ENCODE data around the gene BLM. TPM values are rescaled to one million over a fixed set of nuclear protein-coding genes. Genes with fewer than 3 reads are reported as not detected.

Gene BLM
- total and polyA plus RNA-seq, 2 of the 8 experiments (the other 6 are each of a cell fraction or from before 2014, with no cell fraction given): 15.2 to 46.7 TPM

GRCh38 chr15:90743407-90743806 lies 26.3 kb downstream of the BLM start:
- TF ChIP-seq SAP30 (IDR thresholded peaks at IDR 0.05; ENCODE audit: insufficient read depth, insufficient replicate concordance, low read length): no peak
- FAIRE-seq: no peak
- Histone ChIP-seq H3K4me1 (replicated peaks in 1 of 4; ENCODE audit: control insufficient read depth in 3 of 4, insufficient read depth in 4 of 4, low read length in 3 of 4) (no peaks in the 10 kb centered on the region), H2AFZ (ENCODE audit: low read length) (no peak overlapping the region), H3K4me3 (ENCODE audit: extremely low read depth in 1 of 4, insufficient read depth in 2 of 4, low read depth in 3 of 4, low read length in 4 of 4) (no peak overlapping the region), H3K23ac (ENCODE audit: insufficient read length) (no peak overlapping the region), H3K79me1 (ENCODE audit: low read depth, low read length) (no peaks in the 10 kb centered on the region; the same call in 1 of the 2 replicates), H3K23me2 (ENCODE audit: low read depth, low read length) (no peaks in the 10 kb centered on the region), H3K79me2 (ENCODE audit: control insufficient read depth in 1 of 2, insufficient read depth in 2 of 2, low read length in 2 of 2) (peaks cover 0 to 75% of the 10 kb centered on the region in 2 experiments; a peak in 2 of 4 replicates), H3K27me3 (replicated peaks in 1 of 4; ENCODE audit: control insufficient read depth in 3 of 4, extremely low read depth in 1 of 4, insufficient read depth in 3 of 4, low read length in 3 of 4) (no peaks in the 10 kb centered on the region), H3K36me3 (ENCODE audit: control insufficient read depth in 2 of 4, insufficient read depth in 4 of 4, low read length in 3 of 4) (no peaks in the 10 kb centered on the region; a peak in 1 of 8 replicates), H2BK120ac (replicated peaks; ENCODE audit: low read depth, low read length) (no peak overlapping the region), H2AK5ac (ENCODE audit: low read depth, low read length) (no peak overlapping the region), H3K9ac (replicated peaks in 1 of 4; ENCODE audit: extremely low read depth in 1 of 4, low read depth in 3 of 4, low read length in 3 of 4) (no peak overlapping the region), H3K4me2 (ENCODE audit: insufficient read depth in 1 of 2, low read depth in 2 of 2, low read length in 2 of 2) (no peak overlapping the region), H4K20me1 (replicated peaks in 1 of 2; ENCODE audit: control insufficient read depth in 1 of 2, insufficient read depth in 2 of 2, low read length in 2 of 2) (peaks cover 1% of the 10 kb centered on the region in 2 experiments), H3K14ac (ENCODE audit: insufficient read length) (no peak overlapping the region), H4K8ac (ENCODE audit: extremely low read depth, insufficient read depth, low read length) (no peak overlapping the region), H4K91ac (replicated peaks; ENCODE audit: insufficient read length, low read length) (no peak overlapping the region), H2BK5ac (ENCODE audit: low read depth, low read length) (no peak overlapping the region), H3K27ac (ENCODE audit: low read depth, low read length) (no peak overlapping the region), H2BK12ac (ENCODE audit: low read depth, low read length) (no peak overlapping the region), H4K5ac (ENCODE audit: insufficient read length, low read depth, low read length) (no peak overlapping the region), H2BK20ac (ENCODE audit: low read length) (no peak overlapping the region), H2BK15ac (ENCODE audit: low read length) (no peak overlapping the region), H3K56ac (replicated peaks; ENCODE audit: insufficient read length, low read depth, low read length) (no peak overlapping the region), H3K4ac (replicated peaks; ENCODE audit: insufficient read length, low read depth, low read length) (no peak overlapping the region), H3K18ac (ENCODE audit: extremely low read depth, low read length) (no peak overlapping the region), H3K9me3 (ENCODE audit: insufficient read depth in 2 of 2, low read depth in 1 of 2, low read length in 1 of 2) (no peaks in the 10 kb centered on the region)
- ChIA-PET POLR2A (ENCODE audit: partially characterized antibody) (interaction anchor here (0.7 to 1.1 kb wide), 2 partner anchors 11 to 14 kb away, joined by 3 read pairs; no protein-coding TSS in a partner anchor), CTCF (ENCODE audit: partially characterized antibody) (interaction anchor here (1.0 kb wide), 1 partner anchor 142 kb away, joined by 3 read pairs; no protein-coding TSS in a partner anchor)
- DNase-seq (ENCODE audit: low read depth in 1 of 2, low spot score in 2 of 2): no peak
- WGBS, 2 experiments (ENCODE audit: extremely low coverage in 1 of 2, insufficient coverage in 1 of 2, insufficient read length in 1 of 2, insufficient replicate concordance in 2 of 2, low coverage in 1 of 2, low lambda C conversion rate in 2 of 2, missing lambda C conversion rate in 1 of 2): 100% methylated on average over 1 of the region's 1 CpG; no CpG with 5 or more reads in 1 of the 2 experiments

Data from H1 (cell line).